22Rv1 (cell line): ENCODE data around the gene FAM216B.
"Not testable (repeated sequence)": the region's sequence is repeated elsewhere in the genome, so short reads cannot be mapped to it uniquely, and the experiment has no call there.

Experiments used
- H3K27ac ChIP-seq: fragments of 450-650 bp; 2 replicates; pipeline ENCODE4 v1.5.1; 2017
- CTCF ChIP-seq: fragments of 450-650 bp; IDR thresholded peaks from 2 replicates; pipeline ENCODE4 v1.5.1; 2017; ENCODE audit warnings: mild to moderate bottlenecking
- ZFX ChIP-seq: fragments of 450-650 bp; IDR thresholded peaks from 2 replicates; pipeline ENCODE4 v1.6.1; 2017; ENCODE audit warnings: antibody characterized with exemption, borderline replicate concordance

Gene FAM216B

GRCh38 chr13:42808341-42808940, 27.1 kb downstream of the FAM216B start:
- no peak overlapping the region for H3K27ac ChIP-seq
- TF ChIP-seq ZFX (no peak), CTCF (no peak)

- TF ChIP-seq CTCF (no peak), ZFX (no peak)
- H3K27ac ChIP-seq: no peak overlapping the region
These were observed 30.9 kb downstream of the FAM216B start for GRCh38 chr13:42812316-42812715.

GRCh38 chr13:42814868-42815267, 33.5 kb downstream of the FAM216B start:
- no peak overlapping the region for H3K27ac ChIP-seq
- no peak for TF ChIP-seq CTCF
- TF ChIP-seq ZFX: no peak

GRCh38 chr13:42815681-42816080, 34.3 kb downstream of the FAM216B start:
- TF ChIP-seq ZFX (no peak), CTCF (no peak)
- H3K27ac ChIP-seq: no peak overlapping the region

- H3K27ac ChIP-seq: no peak overlapping the region
- TF ChIP-seq CTCF (0 out of 2 replicates have a peak, but pooled peaks have one; percentile 8), ZFX (no peak)
These were observed 35.2 kb downstream of the FAM216B start for GRCh38 chr13:42816538-42816937.

- not testable (repeated sequence) for H3K27ac ChIP-seq
These were observed 38.3 kb downstream of the FAM216B start for GRCh38 chr13:42819687-42820086.

- no peak overlapping the region for H3K27ac ChIP-seq
- TF ChIP-seq ZFX (no peak), CTCF (no peak)
These were observed 39.1 kb downstream of the FAM216B start for GRCh38 chr13:42820451-42820850.

GRCh38 chr13:42821437-42821836, 40.1 kb downstream of the FAM216B start:
- H3K27ac ChIP-seq: no peak overlapping the region

More at GRCh38 chr13:42821437-42821836, 40.1 kb downstream of the FAM216B start:
- no peak for TF ChIP-seq ZFX
- no peak for TF ChIP-seq CTCF
